Type B pancreatic cell (in vitro differentiated cells): ENCODE measurements around the gene EN1. TPM values are rescaled to one million over a fixed set of nuclear protein-coding genes. Genes with fewer than 3 reads are reported as not detected.

Experiments
- DNase-seq: peaks from one replicate; pipeline ENCODE4 v3.0.0; 2021; ENCODE audit warnings: mixed read lengths; ENCODE audit not compliant: unreplicated experiment; ENCODE audit errors: extremely low spot score
- H3K27ac Mint-ChIP-seq: 2 replicates; pipeline ENCODE4 v1.8.0; 2021; ENCODE audit warnings: mild to moderate bottlenecking, mixed read lengths
- H3K27me3 Mint-ChIP-seq: 2 replicates; pipeline ENCODE4 v1.8.0; 2021; ENCODE audit warnings: mixed read lengths
- H3K36me3 Mint-ChIP-seq: 2 replicates; pipeline ENCODE4 v1.8.0; 2021; ENCODE audit warnings: mixed read lengths
- H3K4me1 Mint-ChIP-seq: one replicate; pipeline ENCODE4 v1.8.0; 2021; ENCODE audit warnings: mixed read lengths; ENCODE audit not compliant: unreplicated experiment
- H3K4me3 Mint-ChIP-seq: 2 replicates; pipeline ENCODE4 v1.8.0; 2021; ENCODE audit warnings: mild to moderate bottlenecking, mixed read lengths
- H3K9me3 Mint-ChIP-seq: 2 replicates; pipeline ENCODE4 v1.8.0; 2021; ENCODE audit warnings: mixed read lengths
- total RNA-seq: library from RNA; stranded (reverse); gene quantifications from 2 replicates; pipeline ENCODE4 v1.2.1, GENCODE V29; 2021; ENCODE audit warnings: low replicate concordance
- TF ChIP-seq, protein P1 (sequence below): fragments of 200-600 bp; sonication (generic); conservative IDR thresholded peaks from 2 replicates; pipeline ENCODE4 v1.5.0; 2021; ENCODE audit warnings: antibody characterized with exemption, mild to moderate bottlenecking

Gene EN1
- total RNA-seq, 1 donor from 2014 or later, result 2.7 TPM

DNA sequence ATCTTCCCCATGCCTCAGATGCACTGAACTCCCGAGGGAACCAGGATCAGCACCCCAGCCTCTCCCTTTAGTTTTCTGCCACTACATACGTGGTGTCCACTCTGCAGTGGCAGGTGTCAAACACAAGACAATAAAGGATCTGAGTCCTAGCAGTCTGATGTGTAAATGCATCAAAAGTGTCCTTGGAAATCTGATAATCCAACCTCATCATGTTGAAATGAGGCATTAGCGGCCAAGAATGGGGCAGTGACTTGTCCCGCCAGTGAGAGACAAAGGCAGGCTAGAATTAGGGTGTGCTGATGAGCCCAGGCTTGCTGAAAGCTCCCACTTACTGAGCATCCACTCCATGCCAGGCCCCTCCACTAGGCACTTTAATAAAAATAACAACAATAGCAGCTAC, 52.9 kb downstream of the EN1 start:
- no peak for DNase-seq
- H3K9me3 Mint-ChIP-seq, result peaks cover 5% of the 10 kb centered on the region
- H3K27ac Mint-ChIP-seq, result no peak overlapping the region
- H3K27me3 Mint-ChIP-seq, result peaks cover 62% of the 10 kb centered on the region
- H3K36me3 Mint-ChIP-seq, result no peaks in the 10 kb centered on the region
- TF ChIP-seq, protein P1, sequence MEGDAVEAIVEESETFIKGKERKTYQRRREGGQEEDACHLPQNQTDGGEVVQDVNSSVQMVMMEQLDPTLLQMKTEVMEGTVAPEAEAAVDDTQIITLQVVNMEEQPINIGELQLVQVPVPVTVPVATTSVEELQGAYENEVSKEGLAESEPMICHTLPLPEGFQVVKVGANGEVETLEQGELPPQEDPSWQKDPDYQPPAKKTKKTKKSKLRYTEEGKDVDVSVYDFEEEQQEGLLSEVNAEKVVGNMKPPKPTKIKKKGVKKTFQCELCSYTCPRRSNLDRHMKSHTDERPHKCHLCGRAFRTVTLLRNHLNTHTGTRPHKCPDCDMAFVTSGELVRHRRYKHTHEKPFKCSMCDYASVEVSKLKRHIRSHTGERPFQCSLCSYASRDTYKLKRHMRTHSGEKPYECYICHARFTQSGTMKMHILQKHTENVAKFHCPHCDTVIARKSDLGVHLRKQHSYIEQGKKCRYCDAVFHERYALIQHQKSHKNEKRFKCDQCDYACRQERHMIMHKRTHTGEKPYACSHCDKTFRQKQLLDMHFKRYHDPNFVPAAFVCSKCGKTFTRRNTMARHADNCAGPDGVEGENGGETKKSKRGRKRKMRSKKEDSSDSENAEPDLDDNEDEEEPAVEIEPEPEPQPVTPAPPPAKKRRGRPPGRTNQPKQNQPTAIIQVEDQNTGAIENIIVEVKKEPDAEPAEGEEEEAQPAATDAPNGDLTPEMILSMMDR, result no peak
- peaks cover 7% of the 10 kb centered on the region for H3K4me1 Mint-ChIP-seq
- no peak overlapping the region for H3K4me3 Mint-ChIP-seq

Other genes with a start within 250 kb of the EN1 start
- 1.1 and 1.6 TPM in 2 replicates for gene MARCO, start 94.5 kb upstream of the EN1 start, total RNA-seq